PFSK-1 (cell line): ENCODE data around the gene CXCR6.

Experiments used
- REST ChIP-seq, 2 experiments: IDR thresholded peaks; 2 replicates each; pipeline versions ENCODE4 v1.6.1 to v1.8.0; 2011 to 2012; ENCODE audit warnings: low read depth in 2 of 2, low read length in 2 of 2, control low read depth in 1 of 2, inconsistent platforms in 1 of 2, mild to moderate bottlenecking in 1 of 2, moderate library complexity in 1 of 2; ENCODE audit not compliant: insufficient read depth in 1 of 2
- SIN3A ChIP-seq: IDR thresholded peaks from 2 replicates; pipeline ENCODE4 v1.6.1; 2012; ENCODE audit warnings: mild to moderate bottlenecking, low read length, moderate library complexity, borderline replicate concordance; ENCODE audit not compliant: insufficient read depth

- TF ChIP-seq REST (IDR thresholded peaks at IDR 0.05; ENCODE audit: insufficient read depth in 1 of 2, low read depth in 2 of 2, low read length in 2 of 2) (no peak), SIN3A (no peak)
Measured at GRCh38 chr3:45939341-45939771, 3.9 kb upstream of the CXCR6 start.
